DND-41 (cell line): ENCODE data around the gene TMEM271.

ENCODE experiments used
- ATAC-seq: fragments of 200-7000 bp; cut with Tn5 transposase; 3 replicates; pipeline ENCODE4 v1.9.1; 2021; ENCODE audit warnings: low read depth; ENCODE audit not compliant: insufficient read depth
- DNase-seq: peaks from one replicate; pipeline ENCODE4 v3.0.0-alpha.2; 2020
- H2AFZ ChIP-seq: 2 replicates; pipeline ENCODE4 v1.6.0; 2012; ENCODE audit warnings: low read depth, low read length
- H3K27ac ChIP-seq: 2 replicates; pipeline ENCODE4 v1.5.1; 2012; ENCODE audit warnings: low read length, inconsistent platforms
- H3K27me3 ChIP-seq: fragments of 200-600 bp; sonication (generic); 2 replicates; pipeline ENCODE4 v1.6.0; 2012; ENCODE audit warnings: low read length, mild to moderate bottlenecking, inconsistent platforms; ENCODE audit not compliant: insufficient read depth, poor library complexity
- H3K36me3 ChIP-seq: 2 replicates; pipeline ENCODE4 v1.5.1; 2012; ENCODE audit warnings: low read length, inconsistent platforms; ENCODE audit not compliant: insufficient read depth
- H3K4me1 ChIP-seq: 2 replicates; pipeline ENCODE4 v1.5.1; 2012; ENCODE audit warnings: mild to moderate bottlenecking, low read length; ENCODE audit not compliant: insufficient read depth
- H3K4me2 ChIP-seq: 2 replicates; pipeline ENCODE4 v1.6.0; 2012; ENCODE audit warnings: mild to moderate bottlenecking, moderate library complexity, low read length, inconsistent platforms; ENCODE audit not compliant: insufficient read depth
- H3K4me3 ChIP-seq, 2 experiments: fragments of 200-600 bp in 1 of 2; shearing (Covaris generic) in 1 of 2; 2 replicates each; pipeline ENCODE4 v1.5.1; 2012 to 2016; ENCODE audit warnings: inconsistent platforms in 2 of 2, low read length in 2 of 2, mild to moderate bottlenecking in 2 of 2, low read depth in 1 of 2, moderate library complexity in 1 of 2
- H3K79me2 ChIP-seq: 2 replicates; pipeline ENCODE4 v1.6.0; 2012; ENCODE audit warnings: low read length, inconsistent platforms; ENCODE audit not compliant: insufficient read depth
- H3K9ac ChIP-seq: 2 replicates; pipeline ENCODE4 v1.6.0; 2012; ENCODE audit warnings: low read depth, mild to moderate bottlenecking, inconsistent platforms, low read length, moderate library complexity
- H3K9me3 ChIP-seq: 2 replicates; pipeline ENCODE4 v1.5.1; 2012; ENCODE audit warnings: low read length, moderate library complexity, mild to moderate bottlenecking, inconsistent platforms; ENCODE audit not compliant: insufficient read depth, severe bottlenecking
- H4K20me1 ChIP-seq: 2 replicates; pipeline ENCODE4 v1.6.0; 2012; ENCODE audit warnings: low read length; ENCODE audit not compliant: insufficient read depth
- EZH2 ChIP-seq: IDR thresholded peaks from 3 replicates; pipeline ENCODE4 v1.6.1; 2012; ENCODE audit warnings: borderline replicate concordance, low read depth, mild to moderate bottlenecking, moderate library complexity, low read length, inconsistent platforms; ENCODE audit not compliant: severe bottlenecking
- TF ChIP-seq, protein P1 (sequence below): IDR thresholded peaks from 2 replicates; pipeline ENCODE4 v1.5.1; 2012; ENCODE audit warnings: borderline replicate concordance, low read length, moderate library complexity, mild to moderate bottlenecking; ENCODE audit not compliant: poor library complexity, severe bottlenecking; ENCODE audit errors: extremely low read depth

Gene TMEM271

DNA sequence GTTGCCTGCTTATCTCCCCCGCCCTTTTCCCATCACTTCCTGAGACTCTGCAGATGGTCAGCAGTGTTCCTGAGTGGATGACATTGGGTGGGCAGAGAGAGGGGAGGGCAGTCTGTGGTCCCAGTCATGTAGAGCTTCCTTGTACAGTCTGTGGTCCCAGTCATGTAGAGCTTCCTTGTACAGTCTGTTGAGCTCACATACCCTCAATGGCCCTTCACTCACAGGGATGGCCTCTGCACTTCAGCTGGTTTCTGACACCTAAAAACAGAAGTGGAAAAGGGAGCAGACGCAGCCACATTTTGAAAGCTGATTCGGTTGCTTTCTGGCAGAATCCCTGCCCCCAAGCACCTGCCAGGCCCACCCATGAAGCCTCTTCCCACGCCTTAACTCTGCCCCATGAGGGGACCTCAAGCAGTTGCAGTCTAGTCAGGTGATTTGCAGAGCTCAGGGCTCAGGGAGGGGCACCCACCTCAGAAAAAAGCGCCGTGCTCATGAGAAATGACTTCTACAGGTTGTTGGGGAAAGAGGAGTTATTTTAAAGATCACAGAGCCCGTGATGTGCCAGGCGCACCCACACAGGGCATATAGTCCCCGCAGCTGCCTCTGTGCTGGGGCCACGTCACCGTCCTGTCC lies 3.6 kb upstream of the TMEM271 start:
- Histone ChIP-seq H3K9ac (no peak overlapping the region), H3K4me3 (no peak overlapping the region), H3K27ac (no peak overlapping the region), H3K79me2 (no peaks in the 10 kb centered on the region), H3K27me3 (no peaks in the 10 kb centered on the region), H3K4me2 (no peak overlapping the region), H4K20me1 (no peaks in the 10 kb centered on the region), H3K36me3 (no peaks in the 10 kb centered on the region), H2AFZ (no peak overlapping the region), H3K9me3 (no peaks in the 10 kb centered on the region), H3K4me1 (no peaks in the 10 kb centered on the region)
- ATAC-seq (0 out of 3 replicates have a peak, but pooled peaks have one; percentile 33), DNase-seq (no peak)
- no peak for TF ChIP-seq EZH2
- TF ChIP-seq, protein P1, sequence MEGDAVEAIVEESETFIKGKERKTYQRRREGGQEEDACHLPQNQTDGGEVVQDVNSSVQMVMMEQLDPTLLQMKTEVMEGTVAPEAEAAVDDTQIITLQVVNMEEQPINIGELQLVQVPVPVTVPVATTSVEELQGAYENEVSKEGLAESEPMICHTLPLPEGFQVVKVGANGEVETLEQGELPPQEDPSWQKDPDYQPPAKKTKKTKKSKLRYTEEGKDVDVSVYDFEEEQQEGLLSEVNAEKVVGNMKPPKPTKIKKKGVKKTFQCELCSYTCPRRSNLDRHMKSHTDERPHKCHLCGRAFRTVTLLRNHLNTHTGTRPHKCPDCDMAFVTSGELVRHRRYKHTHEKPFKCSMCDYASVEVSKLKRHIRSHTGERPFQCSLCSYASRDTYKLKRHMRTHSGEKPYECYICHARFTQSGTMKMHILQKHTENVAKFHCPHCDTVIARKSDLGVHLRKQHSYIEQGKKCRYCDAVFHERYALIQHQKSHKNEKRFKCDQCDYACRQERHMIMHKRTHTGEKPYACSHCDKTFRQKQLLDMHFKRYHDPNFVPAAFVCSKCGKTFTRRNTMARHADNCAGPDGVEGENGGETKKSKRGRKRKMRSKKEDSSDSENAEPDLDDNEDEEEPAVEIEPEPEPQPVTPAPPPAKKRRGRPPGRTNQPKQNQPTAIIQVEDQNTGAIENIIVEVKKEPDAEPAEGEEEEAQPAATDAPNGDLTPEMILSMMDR = no peak

DNA sequence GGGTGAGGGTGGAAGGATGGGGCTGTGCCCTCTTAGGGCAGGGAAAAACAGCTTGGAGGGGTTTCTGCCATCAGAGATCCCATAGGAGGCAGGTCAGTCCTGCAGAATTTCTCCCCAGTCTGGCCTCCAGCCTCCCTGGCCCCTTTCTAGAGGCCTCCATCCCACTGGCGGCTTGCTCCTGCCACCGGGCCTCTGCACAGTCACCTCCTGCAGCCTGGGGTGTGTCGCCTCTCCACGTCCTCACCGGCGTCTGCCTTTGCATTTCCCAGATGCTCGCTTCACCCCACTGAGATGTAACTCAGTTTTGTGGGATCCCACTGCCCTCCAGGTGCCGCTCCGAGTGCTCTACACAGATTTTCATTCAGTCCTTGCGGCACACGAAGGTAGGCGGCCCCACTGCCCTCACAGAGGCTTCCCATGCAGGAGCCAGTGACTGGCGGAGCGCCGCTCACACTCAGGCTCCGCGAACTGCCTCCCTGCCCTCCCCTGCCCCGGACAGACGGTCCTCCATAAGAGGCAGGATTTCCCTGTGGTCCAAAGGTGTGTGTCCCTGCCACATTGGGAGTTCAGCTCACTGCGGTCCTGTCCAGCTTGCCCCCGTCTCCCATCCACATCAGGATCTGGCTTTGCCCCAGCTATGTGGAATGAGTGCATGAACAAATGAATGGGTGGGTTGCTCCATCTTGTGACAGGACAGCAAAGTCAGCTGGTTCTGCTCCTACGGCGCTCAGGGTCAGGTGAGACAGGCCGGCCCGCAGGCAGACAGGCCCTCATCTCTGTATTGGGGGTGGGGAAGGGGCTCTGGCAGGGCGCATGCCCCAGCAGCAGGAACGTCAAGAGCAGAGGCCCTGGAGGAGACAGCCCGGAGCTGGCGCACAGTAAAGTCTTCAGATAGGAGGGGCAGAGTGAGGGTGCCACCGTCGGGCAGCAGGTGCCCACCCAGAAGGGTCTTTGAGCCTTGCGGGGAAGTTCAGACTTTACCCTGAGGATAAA lies 2.7 kb upstream of the TMEM271 start:
- Histone ChIP-seq H3K36me3 (no peaks in the 10 kb centered on the region), H3K9ac (no peak overlapping the region), H3K4me2 (no peak overlapping the region), H3K79me2 (no peaks in the 10 kb centered on the region), H3K27me3 (no peaks in the 10 kb centered on the region), H2AFZ (no peak overlapping the region), H4K20me1 (no peaks in the 10 kb centered on the region), H3K9me3 (no peaks in the 10 kb centered on the region), H3K4me1 (no peaks in the 10 kb centered on the region), H3K4me3 (no peak overlapping the region), H3K27ac (no peak overlapping the region)
- TF ChIP-seq EZH2 = no peak
- TF ChIP-seq, protein P1 = no peak
- no peak for ATAC-seq
- no peak for DNase-seq

DNA sequence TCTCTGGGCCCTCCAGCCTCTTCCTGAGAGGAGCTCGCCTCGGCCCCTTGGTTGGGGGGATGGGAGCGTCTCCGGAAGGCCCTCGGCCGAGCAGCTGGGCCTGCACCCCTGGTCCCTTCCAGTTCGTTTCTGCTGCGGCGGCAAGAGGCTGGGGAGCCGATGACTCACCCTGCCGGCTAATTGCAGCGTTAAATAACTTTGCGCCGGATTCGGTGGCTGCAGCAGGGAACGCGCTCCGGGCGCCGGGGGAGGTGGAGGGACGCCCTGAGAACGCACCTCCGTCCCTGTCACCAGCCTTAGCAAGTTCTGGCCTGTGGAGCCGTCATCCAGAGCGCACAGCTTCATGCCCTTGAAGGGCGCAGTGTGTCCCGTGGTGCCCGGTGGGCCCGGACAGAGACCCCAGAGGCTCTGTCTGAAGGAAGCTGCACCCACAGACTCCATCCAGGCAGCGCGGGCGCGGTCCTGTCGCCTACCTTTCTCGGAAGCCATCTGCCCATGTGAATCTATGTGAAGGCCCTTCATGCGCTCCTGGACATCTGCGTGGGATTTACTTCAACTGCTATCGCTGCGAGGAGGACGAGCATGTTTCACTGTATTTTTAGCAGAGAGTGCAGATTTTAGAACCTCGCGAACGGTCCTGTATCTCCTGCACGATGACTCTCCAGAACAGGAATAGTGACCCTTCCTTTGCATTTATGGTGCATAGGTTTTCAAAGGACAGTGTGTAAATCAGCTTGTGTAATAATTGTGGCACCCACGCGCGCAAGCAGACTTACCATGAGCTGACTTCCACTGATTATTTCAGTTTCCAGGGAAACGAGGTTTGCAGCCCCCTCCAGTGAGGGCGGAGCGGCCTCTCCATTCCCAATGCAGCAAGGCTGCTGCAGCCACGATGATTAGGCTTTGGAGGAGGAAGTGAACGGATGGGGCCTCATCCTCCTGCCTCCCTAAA lies 1.7 kb upstream of the TMEM271 start:
- no peaks in the 10 kb centered on the region for H3K27me3 ChIP-seq
- H2AFZ ChIP-seq = no peak overlapping the region
- no peak overlapping the region for H3K9ac ChIP-seq
- TF ChIP-seq, protein P1 = no peak
- TF ChIP-seq EZH2 = no peak
- DNase-seq (no peak), ATAC-seq (no peak)
- H3K36me3 ChIP-seq = no peaks in the 10 kb centered on the region
- no peaks in the 10 kb centered on the region for H4K20me1 ChIP-seq
- H3K9me3 ChIP-seq = no peaks in the 10 kb centered on the region
- H3K79me2 ChIP-seq = no peaks in the 10 kb centered on the region
- no peak overlapping the region for H3K27ac ChIP-seq
- H3K4me2 ChIP-seq = no peak overlapping the region
- no peak overlapping the region for H3K4me3 ChIP-seq
- no peaks in the 10 kb centered on the region for H3K4me1 ChIP-seq
